Body of pancreas (tissue), 4 donors: ENCODE results near the gene UGGT2.

Experiments used
- POLR2A ChIP-seq, 3 donors: fragments of 450-650 bp; IDR thresholded peaks; one replicate each; pipeline ENCODE4 v1.6.1; 2016; ENCODE audit warnings: antibody characterized with exemption in 3 of 3, mild to moderate bottlenecking in 2 of 3
- TF ChIP-seq, protein P1 (sequence below), 7 experiments: fragments of 450-650 bp in 4 of 7; fragments of 200-600 bp in 3 of 7; sonication (generic) in 3 of 7; IDR thresholded peaks; one replicate each; pipeline ENCODE4 v1.5.1; 2016 to 2019; ENCODE audit warnings: antibody characterized with exemption in 7 of 7

DNA sequence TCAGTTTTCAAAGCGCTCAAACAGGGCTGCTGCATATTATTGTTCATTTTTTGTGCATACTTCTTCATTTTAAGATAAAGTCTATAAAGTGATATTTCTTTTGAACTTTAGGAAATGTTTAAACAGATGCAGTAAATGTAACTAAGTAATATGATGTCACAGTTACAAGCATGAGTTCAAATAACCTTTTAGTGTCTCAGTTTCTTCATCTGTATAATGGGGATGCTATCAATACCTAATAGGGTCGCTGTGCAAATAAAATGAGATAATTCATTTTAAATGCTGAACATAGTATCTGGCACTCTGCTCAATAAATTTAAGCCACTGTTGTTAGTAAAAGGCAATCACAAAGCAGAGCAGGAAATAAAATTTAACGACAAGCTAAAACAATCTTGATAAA is 97.5 kb downstream of the UGGT2 start:
- TF ChIP-seq, protein P1, sequence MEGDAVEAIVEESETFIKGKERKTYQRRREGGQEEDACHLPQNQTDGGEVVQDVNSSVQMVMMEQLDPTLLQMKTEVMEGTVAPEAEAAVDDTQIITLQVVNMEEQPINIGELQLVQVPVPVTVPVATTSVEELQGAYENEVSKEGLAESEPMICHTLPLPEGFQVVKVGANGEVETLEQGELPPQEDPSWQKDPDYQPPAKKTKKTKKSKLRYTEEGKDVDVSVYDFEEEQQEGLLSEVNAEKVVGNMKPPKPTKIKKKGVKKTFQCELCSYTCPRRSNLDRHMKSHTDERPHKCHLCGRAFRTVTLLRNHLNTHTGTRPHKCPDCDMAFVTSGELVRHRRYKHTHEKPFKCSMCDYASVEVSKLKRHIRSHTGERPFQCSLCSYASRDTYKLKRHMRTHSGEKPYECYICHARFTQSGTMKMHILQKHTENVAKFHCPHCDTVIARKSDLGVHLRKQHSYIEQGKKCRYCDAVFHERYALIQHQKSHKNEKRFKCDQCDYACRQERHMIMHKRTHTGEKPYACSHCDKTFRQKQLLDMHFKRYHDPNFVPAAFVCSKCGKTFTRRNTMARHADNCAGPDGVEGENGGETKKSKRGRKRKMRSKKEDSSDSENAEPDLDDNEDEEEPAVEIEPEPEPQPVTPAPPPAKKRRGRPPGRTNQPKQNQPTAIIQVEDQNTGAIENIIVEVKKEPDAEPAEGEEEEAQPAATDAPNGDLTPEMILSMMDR (IDR thresholded peaks at IDR 0.05), result no peak
- TF ChIP-seq POLR2A (IDR thresholded peaks at IDR 0.05), result no peak
